Kidney (tissue), 22 donors: ENCODE measurements around the gene NANOS1. TPM values are rescaled to one million over a fixed set of nuclear protein-coding genes. Genes with fewer than 3 reads are reported as not detected.

ENCODE experiments used
- DNase-seq, 5 donors: peaks; one replicate each; pipeline ENCODE4 v3.0.0-alpha.2; 2013 to 2020
- FAIRE-seq: peaks from 2 replicates; lab custom pipeline; 2012; peaks lifted over from hg19 to GRCh38; lab: Jason Lieb, UNC
- H3K27ac ChIP-seq, 2 donors: one replicate each; pipeline ENCODE4 v1.7.0; 2013; ENCODE audit warnings: low read depth in 2 of 2, low read length in 2 of 2, inconsistent platforms in 1 of 2
- H3K27me3 ChIP-seq: one replicate; pipeline ENCODE4 v1.7.1; 2013; ENCODE audit warnings: low read length, inconsistent platforms; ENCODE audit not compliant: control insufficient read depth, insufficient read depth
- H3K36me3 ChIP-seq, 3 donors: one replicate each; pipeline versions ENCODE4 v1.7.0 to v1.7.1; 2013; ENCODE audit warnings: low read length in 3 of 3, control low read depth in 1 of 3, inconsistent platforms in 1 of 3; ENCODE audit not compliant: insufficient read depth in 3 of 3, control insufficient read depth in 2 of 3
- H3K4me1 ChIP-seq, 3 donors: one replicate each; pipeline versions ENCODE4 v1.7.0 to v1.7.1; 2013; ENCODE audit warnings: low read length in 3 of 3, inconsistent platforms in 1 of 3, low read depth in 1 of 3; ENCODE audit not compliant: control insufficient read depth in 2 of 3, insufficient read depth in 2 of 3
- H3K4me3 ChIP-seq, 3 donors: one replicate each; pipeline versions ENCODE4 v1.7.0 to v1.8.1; 2013; ENCODE audit warnings: low read length in 3 of 3, control low read depth in 1 of 3, inconsistent platforms in 1 of 3
- H3K9ac ChIP-seq, 3 donors: one replicate each; pipeline versions ENCODE4 v1.7.0 to v1.7.1; 2013; ENCODE audit warnings: low read length in 3 of 3, control low read depth in 1 of 3, inconsistent platforms in 1 of 3
- H3K9me3 ChIP-seq, 3 donors: one replicate each; pipeline versions ENCODE4 v1.7.0 to v1.7.1; 2013; ENCODE audit warnings: low read length in 3 of 3, control low read depth in 1 of 3, inconsistent platforms in 1 of 3; ENCODE audit not compliant: control insufficient read depth in 2 of 3, insufficient read depth in 1 of 3
- CTCF ChIP-seq: IDR thresholded peaks from 3 replicates; pipeline ENCODE4 v1.5.1; 2012; ENCODE audit warnings: mild to moderate bottlenecking, moderate library complexity, borderline replicate concordance; ENCODE audit not compliant: insufficient read depth; ENCODE audit errors: extremely low read depth
- intact Hi-C: fragments of 100-400 bp; cut with DNase I; formaldehyde crosslinking; loops from one replicate; pipeline ENCODE4 v1.11.1; 2022
- long read RNA-seq, 10 donors: library from polyadenylated mRNA in 1 of 10; unstranded in 1 of 10; transcript quantifications; one replicate each; pipeline ENCODE4 v2.0.0 and lab custom pipeline, GENCODE V29; 2021 to 2026
- polyA plus RNA-seq: library from polyadenylated mRNA; stranded (reverse); fragments of 350-450 nt; fragmentation: Illumina TruSeq; extraction: RNeasy Lipid Tissue Mini Kit (QIAGEN cat#74804); gene quantifications from one replicate; pipeline ENCODE4 v1.2.3, GENCODE V29; 2014; ENCODE audit warnings: low read depth, low replicate concordance; ENCODE audit not compliant: insufficient read depth
- total RNA-seq: library from RNA; stranded (reverse); fragmentation: NEBNext Ultra II Directional; extraction: Animal tissue kit (Norgen Biotek cat#: 25700); gene quantifications from one replicate; pipeline ENCODE4 v1.2.1, GENCODE V29; 2021
- donor health status: control.
- donor health status: control.
- donor health status: control.
- donor health status: control.
- donor health status: control.
- donor health status: DM: yes; HTN: yes; CAD: no.
- donor health status: Normal renal cell carcinoma (clear cell type).

The NANOS1 gene, protein sequence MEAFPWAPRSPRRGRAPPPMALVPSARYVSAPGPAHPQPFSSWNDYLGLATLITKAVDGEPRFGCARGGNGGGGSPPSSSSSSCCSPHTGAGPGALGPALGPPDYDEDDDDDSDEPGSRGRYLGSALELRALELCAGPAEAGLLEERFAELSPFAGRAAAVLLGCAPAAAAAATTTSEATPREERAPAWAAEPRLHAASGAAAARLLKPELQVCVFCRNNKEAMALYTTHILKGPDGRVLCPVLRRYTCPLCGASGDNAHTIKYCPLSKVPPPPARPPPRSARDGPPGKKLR
- total RNA-seq: 1.1 TPM
- 4.5 TPM for polyA plus RNA-seq
- long read RNA-seq, donor 1, full-length matches to known transcripts: 31 of 300 reads
- long read RNA-seq, donor 1, partial matches to known transcripts: 226 of 300 reads
- long read RNA-seq, donor 1, other reads (novel, unspliced or antisense): 43 of 300 reads
- long read RNA-seq, donor 2, full-length matches to known transcripts: 19 of 19 reads
- long read RNA-seq, donor 2, partial matches to known transcripts: 0 of 19 reads
- long read RNA-seq, donor 2, other reads (novel, unspliced or antisense): 0 of 19 reads
- long read RNA-seq, donor 3, full-length matches to known transcripts: 35 of 493 reads
- long read RNA-seq, donor 3, partial matches to known transcripts: 458 of 493 reads
- long read RNA-seq, donor 3, other reads (novel, unspliced or antisense): 0 of 493 reads
- long read RNA-seq, donor 4, full-length matches to known transcripts: 19 of 19 reads
- long read RNA-seq, donor 4, partial matches to known transcripts: 0 of 19 reads
- long read RNA-seq, donor 4, other reads (novel, unspliced or antisense): 0 of 19 reads
- long read RNA-seq, donor 5, full-length matches to known transcripts: 3 of 3 reads
- long read RNA-seq, donor 5, partial matches to known transcripts: 0 of 3 reads
- long read RNA-seq, donor 5, other reads (novel, unspliced or antisense): 0 of 3 reads
- long read RNA-seq, donor 6, full-length matches to known transcripts: 24 of 24 reads
- long read RNA-seq, donor 6, partial matches to known transcripts: 0 of 24 reads
- long read RNA-seq, donor 6, other reads (novel, unspliced or antisense): 0 of 24 reads
- long read RNA-seq, donor 7: 0 reads
- long read RNA-seq, donor 8, full-length matches to known transcripts: 29 of 262 reads
- long read RNA-seq, donor 8, partial matches to known transcripts: 190 of 262 reads
- long read RNA-seq, donor 8, other reads (novel, unspliced or antisense): 43 of 262 reads
- long read RNA-seq, donor 9, full-length matches to known transcripts: 3 of 107 reads
- long read RNA-seq, donor 9, partial matches to known transcripts: 99 of 107 reads
- long read RNA-seq, donor 9, other reads (novel, unspliced or antisense): 5 of 107 reads
- long read RNA-seq, donor 10, full-length matches to known transcripts: 45 of 316 reads
- long read RNA-seq, donor 10, partial matches to known transcripts: 271 of 316 reads
- long read RNA-seq, donor 10, other reads (novel, unspliced or antisense): 0 of 316 reads

DNA sequence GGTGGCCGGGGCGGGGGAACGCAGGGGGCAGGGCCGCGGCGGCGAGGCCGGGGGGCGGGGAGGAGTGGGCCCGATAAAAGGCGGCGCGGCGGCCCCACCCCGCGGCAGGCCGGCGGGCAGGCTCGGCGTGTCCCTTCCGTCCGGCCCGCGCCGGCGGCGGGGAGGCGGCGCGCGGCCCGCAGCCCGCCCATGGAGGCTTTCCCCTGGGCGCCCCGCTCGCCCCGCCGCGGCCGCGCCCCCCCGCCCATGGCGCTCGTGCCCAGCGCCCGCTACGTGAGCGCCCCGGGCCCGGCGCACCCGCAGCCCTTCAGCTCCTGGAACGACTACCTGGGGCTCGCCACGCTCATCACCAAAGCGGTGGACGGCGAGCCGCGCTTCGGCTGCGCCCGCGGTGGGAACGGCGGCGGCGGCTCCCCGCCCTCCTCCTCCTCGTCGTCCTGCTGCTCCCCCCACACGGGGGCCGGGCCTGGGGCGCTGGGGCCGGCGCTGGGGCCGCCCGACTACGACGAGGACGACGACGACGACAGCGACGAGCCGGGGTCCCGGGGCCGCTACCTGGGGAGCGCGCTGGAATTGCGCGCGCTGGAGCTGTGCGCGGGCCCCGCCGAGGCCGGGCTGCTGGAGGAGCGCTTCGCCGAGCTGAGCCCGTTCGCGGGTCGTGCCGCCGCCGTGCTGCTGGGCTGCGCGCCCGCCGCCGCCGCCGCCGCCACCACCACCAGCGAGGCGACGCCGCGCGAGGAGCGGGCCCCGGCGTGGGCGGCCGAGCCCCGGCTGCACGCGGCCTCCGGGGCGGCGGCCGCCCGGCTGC is at the start of gene NANOS1:
Gene NANOS1 (plus strand): TSS at position 102 of the 808 bp plus-strand sequence. CDS start 88 bp downstream, at position 190.
- peaks cover 0 to 12% (median 9%) of the 10 kb centered on the region in 3 donors for H3K36me3 ChIP-seq
- peaks cover 0 to 8% (median 2%) of the 10 kb centered on the region in 3 donors for H3K4me1 ChIP-seq
- peak within 1 kb of the TSS in 2 of 3 donors; percentile 50 to 51 for H3K4me3 ChIP-seq
- no peaks in the 10 kb centered on the region for H3K27me3 ChIP-seq
- H3K9me3 ChIP-seq: no peaks in the 10 kb centered on the region
- DNase-seq: peak; percentile 36 to 75 (median 48)
- no peak for FAIRE-seq
- no peak for TF ChIP-seq CTCF
- H3K27ac ChIP-seq: no peak within 1 kb of the TSS
- intact Hi-C loops: no loop called here
- H3K9ac ChIP-seq: peak within 1 kb of the TSS in 2 of 3 donors; percentile 19 to 48

DNA sequence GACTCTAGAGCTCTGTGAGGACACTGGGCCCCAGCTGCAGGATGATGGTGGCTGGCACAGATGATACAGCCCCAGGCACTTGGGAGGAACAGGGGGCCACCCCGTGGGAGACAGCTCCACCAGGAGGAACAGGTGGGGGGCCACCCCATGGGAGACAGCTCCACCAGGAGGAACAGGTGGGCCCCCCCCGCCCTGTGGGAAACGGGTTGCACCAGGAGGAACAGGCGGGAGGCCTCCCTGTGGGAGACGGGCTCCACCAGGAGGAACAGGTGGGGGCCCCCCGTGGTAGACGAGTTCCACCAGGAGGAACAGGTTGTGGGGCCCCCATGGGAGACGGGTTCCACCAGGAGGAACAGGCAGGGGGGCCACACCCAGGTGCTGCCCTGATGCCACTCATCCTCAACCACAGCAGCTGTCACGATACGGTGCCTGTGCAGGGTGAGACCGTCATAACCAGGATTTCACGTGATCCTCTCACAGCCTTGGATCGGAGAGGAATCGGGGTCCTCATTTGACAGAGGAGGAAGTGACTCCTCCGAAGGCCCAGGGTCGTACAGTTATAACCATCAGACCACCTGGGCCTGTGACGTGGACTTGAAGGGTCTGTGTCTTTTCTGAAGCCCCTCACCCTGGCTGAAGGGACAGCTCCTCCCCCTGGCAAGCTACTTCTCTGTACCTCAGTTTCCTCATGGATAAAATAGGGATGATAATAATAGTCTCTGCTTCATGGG is 49.2 kb upstream of the NANOS1 start:
- no peak for FAIRE-seq
- H3K4me3 ChIP-seq: no peak overlapping the region
- TF ChIP-seq CTCF: no peak
- no peak overlapping the region for H3K9ac ChIP-seq
- H3K27ac ChIP-seq: no peak overlapping the region
- H3K36me3 ChIP-seq: no peaks in the 10 kb centered on the region
- intact Hi-C loops: no loop called here
- peaks cover 0 to 5% (median 0%) of the 10 kb centered on the region in 3 donors for H3K9me3 ChIP-seq
- DNase-seq: no peak
- no peaks in the 10 kb centered on the region for H3K27me3 ChIP-seq
- H3K4me1 ChIP-seq: no peaks in the 10 kb centered on the region
